HG03097 (cell line): ENCODE results near the gene LEFTY1.
A peak's percentile ranks its signal among the peaks of the same experiment; 100 is the strongest.
"Not testable (repeated sequence)": the region's sequence is repeated elsewhere in the genome, so short reads cannot be mapped to it uniquely, and the experiment has no call there.

Source experiments
- ATAC-seq: cut with Tn5 transposase; IDR thresholded peaks from one replicate; pipeline ENCODE4 v1.9.1; 2021; ENCODE audit not compliant: unreplicated experiment, low FRiP score

LEFTY1 gene

GRCh38 chr1:225889743-225890142 lies 797 bp upstream of the LEFTY1 start:
- ATAC-seq: no peak

- no peak for ATAC-seq
Observed at GRCh38 chr1:225888289-225888897, 553 bp downstream of the LEFTY1 start.

- not testable (repeated sequence) for ATAC-seq
Observed at GRCh38 chr1:225887554-225888288, 1.2 kb downstream of the LEFTY1 start.

- ATAC-seq: no peak
Observed at GRCh38 chr1:225887030-225887314, 2.0 kb downstream of the LEFTY1 start.

GRCh38 chr1:225886159-225887029 lies 2.6 kb downstream of the LEFTY1 start:
- no peak for ATAC-seq

GRCh38 chr1:225885336-225885735 lies 3.6 kb downstream of the LEFTY1 start:
- no peak for ATAC-seq

- ATAC-seq: no peak
Observed at GRCh38 chr1:225883616-225884265, 5.2 kb downstream of the LEFTY1 start.

- ATAC-seq: peak; percentile 1
Observed at GRCh38 chr1:225882694-225883615, 6.0 kb downstream of the LEFTY1 start.

GRCh38 chr1:225881959-225882693 lies 6.8 kb downstream of the LEFTY1 start, which contains the start of gene TMEM63A:
TSS of gene TMEM63A (minus strand) at chr1:225882380. CDS start at chr1:225877580, 4,800 bp downstream.
- peak; percentile 51 for ATAC-seq

GRCh38 chr1:225881081-225881958 lies 7.6 kb downstream of the LEFTY1 start:
- ATAC-seq: no peak

- no peak for ATAC-seq
Observed at GRCh38 chr1:225880636-225881035, 8.3 kb downstream of the LEFTY1 start.

GRCh38 chr1:225880222-225880588 lies 8.7 kb downstream of the LEFTY1 start:
- ATAC-seq: no peak

- ATAC-seq: no peak
Observed at GRCh38 chr1:225879521-225880221, 9.3 kb downstream of the LEFTY1 start.

GRCh38 chr1:225878282-225878681 lies 10.7 kb downstream of the LEFTY1 start:
- ATAC-seq: no peak

- no peak for ATAC-seq
Observed at GRCh38 chr1:225877580-225877979, 11.4 kb downstream of the LEFTY1 start.

- ATAC-seq: no peak
Observed at GRCh38 chr1:225876900-225877510, 11.9 kb downstream of the LEFTY1 start.
